Endothelial cell of umbilical vein (primary cell): ENCODE data around the gene CEP164. TPM values are rescaled to one million over a fixed set of nuclear protein-coding genes. Genes with fewer than 3 reads are reported as not detected.

Experiments
- BruUV-seq: library from RNA; stranded (reverse); fragments of 400-500 nt; replicated peaks from 2 replicates; lab custom pipeline; 2021; lab: Mats Ljungman, UMichigan
- CTCF ChIA-PET: fragments of 300-600, 350-600 bp; sonication (Branson Sonifier 250); formaldehyde crosslinking; loops from one replicate; lab custom pipeline; 2021; ENCODE audit warnings: antibody characterized with exemption, inconsistent platforms; lab: Charles Lee
- POLR2A ChIA-PET: fragments of 300-600, 350-600 bp; sonication (Branson Sonifier 250); formaldehyde crosslinking; loops from one replicate; lab custom pipeline; 2021; ENCODE audit warnings: antibody characterized with exemption, inconsistent platforms; lab: Charles Lee
- DNase-seq: peaks from one replicate; pipeline ENCODE4 v3.0.0-alpha.2; 2011; ENCODE audit warnings: low read depth, low spot score
- FAIRE-seq: peaks from 2 replicates; lab custom pipeline; 2011; peaks lifted over from hg19 to GRCh38; lab: Jason Lieb, UNC
- H2AFZ ChIP-seq: 2 replicates; pipeline ENCODE4 v1.6.0; 2012; ENCODE audit warnings: low read depth, low read length, control low read depth, inconsistent platforms
- H3K27ac ChIP-seq: 2 replicates; pipeline ENCODE4 v1.5.1; 2011; ENCODE audit warnings: low read depth, mild to moderate bottlenecking, control low read depth, low read length, moderate library complexity; ENCODE audit not compliant: insufficient read depth
- H3K27me3 ChIP-seq, 2 experiments: 2 replicates each; pipeline versions ENCODE4 v1.6.0 to v1.6.1; 2011; ENCODE audit warnings: low read length in 2 of 2, mixed read lengths in 1 of 2; ENCODE audit not compliant: control insufficient read depth in 2 of 2, insufficient read depth in 2 of 2
- H3K36me3 ChIP-seq, 2 experiments: 2 replicates in 1 of 2; 3 replicates in 1 of 2; pipeline ENCODE4 v1.5.1; 2011; ENCODE audit warnings: low read length in 2 of 2, mild to moderate bottlenecking in 1 of 2, moderate library complexity in 1 of 2; ENCODE audit not compliant: control insufficient read depth in 2 of 2, insufficient read depth in 2 of 2; ENCODE audit errors: extremely low read depth in 1 of 2
- H3K4me1 ChIP-seq: 3 replicates; pipeline ENCODE4 v1.5.1; 2011; ENCODE audit warnings: mild to moderate bottlenecking, low read length; ENCODE audit not compliant: control insufficient read depth, insufficient read depth; ENCODE audit errors: extremely low read depth
- H3K4me2 ChIP-seq: 2 replicates; pipeline ENCODE4 v1.6.1; 2011; ENCODE audit warnings: low read length, control low read depth, mixed read lengths; ENCODE audit not compliant: insufficient read depth
- H3K4me3 ChIP-seq, 3 experiments: fragments of 200-600 bp in 1 of 3; sonication (generic), shearing (Covaris generic) in 1 of 3; replicated peaks in 1 of 3; 2 replicates each; pipeline ENCODE4 v1.5.1; 2011 to 2016; ENCODE audit warnings: control low read depth in 3 of 3, low read length in 3 of 3, mild to moderate bottlenecking in 2 of 3, inconsistent platforms in 1 of 3, low read depth in 1 of 3, moderate library complexity in 1 of 3; ENCODE audit not compliant: insufficient read depth in 1 of 3
- H3K79me2 ChIP-seq: 2 replicates; pipeline ENCODE4 v1.6.0; 2012; ENCODE audit warnings: low read length, inconsistent platforms; ENCODE audit not compliant: control insufficient read depth, insufficient read depth
- H3K9ac ChIP-seq: replicated peaks from 2 replicates; pipeline ENCODE3; 2011; ENCODE audit warnings: low read length, control low read depth; ENCODE audit not compliant: insufficient read depth; ENCODE audit errors: extremely low read depth
- H3K9me1 ChIP-seq: replicated peaks from 3 replicates; pipeline ENCODE4 v1.6.0; 2011; ENCODE audit warnings: mild to moderate bottlenecking, low read length; ENCODE audit not compliant: control insufficient read depth, insufficient read depth; ENCODE audit errors: extremely low read depth
- H3K9me3 ChIP-seq: replicated peaks from 2 replicates; pipeline ENCODE4 v1.5.1; 2012; ENCODE audit warnings: low read length, inconsistent platforms; ENCODE audit not compliant: control insufficient read depth, insufficient read depth
- H4K20me1 ChIP-seq: replicated peaks from 2 replicates; pipeline ENCODE3; 2011; ENCODE audit warnings: mild to moderate bottlenecking, low read length; ENCODE audit not compliant: control insufficient read depth, insufficient read depth; ENCODE audit errors: extremely low read depth
- CTCF ChIP-seq, 2 donors: IDR thresholded peaks; 1 replicate in 1 of 2; 2 replicates in 1 of 2; pipeline ENCODE4 v1.5.1; 2011; ENCODE audit warnings: low read length in 2 of 2, mild to moderate bottlenecking in 2 of 2, moderate library complexity in 2 of 2, control low read depth in 1 of 2, inconsistent platforms in 1 of 2, low read depth in 1 of 2; ENCODE audit not compliant: insufficient read depth in 1 of 2; ENCODE audit errors: extremely low read depth in 1 of 2
- EZH2 ChIP-seq: IDR thresholded peaks from 2 replicates; pipeline ENCODE4 v1.6.1; 2012; ENCODE audit warnings: borderline replicate concordance, low read depth, mild to moderate bottlenecking, moderate library complexity, low read length, inconsistent platforms; ENCODE audit not compliant: severe bottlenecking
- FOS ChIP-seq: IDR thresholded peaks from 2 replicates; pipeline ENCODE4 v1.6.1; 2011; ENCODE audit warnings: mild to moderate bottlenecking, low read length, moderate library complexity, borderline replicate concordance; ENCODE audit not compliant: insufficient read depth
- GATA2 ChIP-seq: IDR thresholded peaks from 2 replicates; pipeline ENCODE4 v1.7.0; 2011; ENCODE audit warnings: low read depth, mild to moderate bottlenecking, moderate library complexity, mixed read lengths, low read length; ENCODE audit not compliant: insufficient read length, insufficient read depth
- JUN ChIP-seq: IDR thresholded peaks from 2 replicates; pipeline ENCODE4 v1.6.1; 2011; ENCODE audit warnings: borderline replicate concordance, low read depth; ENCODE audit not compliant: insufficient read length, insufficient read depth
- MAX ChIP-seq: IDR thresholded peaks from 2 replicates; pipeline ENCODE4 v1.6.1; 2011; ENCODE audit not compliant: insufficient read depth, insufficient read length
- MYC ChIP-seq: IDR thresholded peaks from one replicate; pipeline ENCODE4 v1.6.1; 2011; ENCODE audit warnings: mild to moderate bottlenecking, low read depth, low read length
- POLR2A ChIP-seq: IDR thresholded peaks from 2 replicates; pipeline ENCODE4 v1.6.1; 2012; ENCODE audit warnings: low read depth, mild to moderate bottlenecking, control low read depth, low read length
- POLR2AphosphoS5 ChIP-seq: IDR thresholded peaks from 2 replicates; pipeline ENCODE4 v1.6.1; 2012; ENCODE audit warnings: low read depth, mild to moderate bottlenecking, control low read depth, low read length, moderate library complexity; ENCODE audit not compliant: insufficient read depth
- dilution Hi-C: fragments of 300-500 bp; cut with MboI; formaldehyde crosslinking; loops from one replicate; pipeline ENCODE4 v1.15.0; 2019; ENCODE audit warnings: low sequenced_read_pairs; ENCODE audit not compliant: extremely low pct_ligation_motif_present
- intact Hi-C: fragments of 100-400 bp; cut with micrococcal nuclease; formaldehyde crosslinking; loops from one replicate; pipeline ENCODE4 v1.10.0; 2022
- polyA plus RNA-seq, 4 experiments: library from polyadenylated mRNA; depleted of rRNA in 3 of 4; stranded (reverse) in 3 of 4; unstranded in 1 of 4; fragments of >200 nt; gene quantifications; 2 replicates each; pipeline versions ENCODE4 v1.2.1 to v1.2.3, GENCODE V29; 2011 to 2012; ENCODE audit warnings: missing spikeins in 1 of 4
- total RNA-seq: library from RNA; stranded (reverse); gene quantifications from 2 replicates; pipeline ENCODE4 v1.2.3, GENCODE V29; 2021

CEP164 gene
- total and polyA plus RNA-seq, 2 donors (not counting 3 experiments of a cell fraction or from before 2014, with no cell fraction given): 22.7 to 48.4 TPM

- no peak overlapping the region for H2AFZ ChIP-seq
- TF ChIP-seq POLR2AphosphoS5 (no peak), MAX (no peak), FOS (no peak), EZH2 (no peak), MYC (no peak), POLR2A (no peak), JUN (no peak), GATA2 (no peak), CTCF (IDR thresholded peaks at IDR 0.05; ENCODE audit: extremely low read depth in 1 of 2, insufficient read depth in 1 of 2, low read depth in 1 of 2, low read length in 2 of 2) (no peak)
- H3K4me3 ChIP-seq: no peak overlapping the region
- POLR2A ChIA-PET: no interaction called here
- intact Hi-C loops (no loop called here), dilution Hi-C loops (no loop called here)
- DNase-seq: no peak
- peaks cover 8 to 24% of the 10 kb centered on the region in 2 experiments for H3K36me3 ChIP-seq
- H3K27ac ChIP-seq: no peak overlapping the region
- H3K4me1 ChIP-seq: peaks cover 12% of the 10 kb centered on the region
- no peak overlapping the region for H3K9ac ChIP-seq
- no peaks in the 10 kb centered on the region for H3K9me1 ChIP-seq
- H4K20me1 ChIP-seq: no peaks in the 10 kb centered on the region
- H3K9me3 ChIP-seq: no peaks in the 10 kb centered on the region
- no peaks in the 10 kb centered on the region for H3K27me3 ChIP-seq
- no TSS peak for BruUV-seq
- CTCF ChIA-PET: interaction anchor here (1.0 kb wide), 1 partner anchor 52 kb away, joined by 3 read pairs; no protein-coding TSS in a partner anchor
- H3K79me2 ChIP-seq: no peaks in the 10 kb centered on the region
- no peak overlapping the region for H3K4me2 ChIP-seq
- no peak for FAIRE-seq
Observed at GRCh38 chr11:117374316-117375055, 46.8 kb downstream of the CEP164 start.
